PC-3 (cell line): ENCODE data around the gene LRRC8B. TPM values are rescaled to one million over a fixed set of nuclear protein-coding genes. Genes with fewer than 3 reads are reported as not detected.

Source experiments
- ATAC-seq: fragments of 200-7000 bp; cut with Tn5 transposase; 2 replicates; pipeline ENCODE4 v1.9.1; 2020; ENCODE audit warnings: mild to moderate bottlenecking, moderate library complexity
- BruUV-seq: library from RNA; stranded (reverse); fragments of 400-500 nt; replicated peaks from 2 replicates; lab custom pipeline; 2021; lab: Mats Ljungman, UMichigan
- CTCF ChIA-PET: fragments of 300-600 bp; sonication (Branson Sonifier 250); formaldehyde crosslinking; loops from one replicate; lab custom pipeline; 2022; ENCODE audit warnings: antibody characterized with exemption; lab: Charles Lee
- POLR2A ChIA-PET: fragments of 300-600 bp; sonication (Branson Sonifier 250); formaldehyde crosslinking; loops from one replicate; lab custom pipeline; 2022; ENCODE audit warnings: antibody characterized with exemption; ENCODE audit not compliant: unreplicated experiment; lab: Charles Lee
- DNase-seq: peaks from one replicate; pipeline ENCODE4 v3.0.0-alpha.2; 2015
- H2AFZ ChIP-seq: fragments of 300-600 bp; sonication (generic); 2 replicates; pipeline ENCODE4 v1.6.0; 2016; ENCODE audit warnings: antibody characterized with exemption, low read length
- H3F3A ChIP-seq: fragments of 300-600 bp; sonication (generic); one replicate; pipeline ENCODE4 v1.6.0; 2017; ENCODE audit warnings: antibody characterized with exemption, low read length, control low read depth, mild to moderate bottlenecking; ENCODE audit not compliant: unreplicated experiment
- H3K27ac ChIP-seq: fragments of 300-600 bp; sonication (generic); 2 replicates; pipeline ENCODE4 v1.5.1; 2016; ENCODE audit warnings: mild to moderate bottlenecking, low read length
- H3K27me3 ChIP-seq: fragments of 300-600 bp; sonication (generic); 2 replicates; pipeline ENCODE4 v1.6.1; 2016; ENCODE audit warnings: low read length, mixed read lengths
- H3K36me3 ChIP-seq: fragments of 300-600 bp; sonication (generic); 2 replicates; pipeline ENCODE4 v1.6.1; 2016; ENCODE audit warnings: low read depth, mixed run types, low read length, mixed read lengths
- H3K4me1 ChIP-seq: fragments of 300-600 bp; sonication (generic); 2 replicates; pipeline ENCODE4 v1.5.1; 2016; ENCODE audit warnings: low read length; ENCODE audit not compliant: insufficient read depth
- H3K4me2 ChIP-seq: fragments of 300-600 bp; sonication (generic); 2 replicates; pipeline ENCODE4 v1.6.0; 2016; ENCODE audit warnings: low read length
- H3K4me3 ChIP-seq: fragments of 300-600 bp; sonication (generic); 2 replicates; pipeline ENCODE4 v1.5.1; 2016; ENCODE audit warnings: mild to moderate bottlenecking, low read length, mixed read lengths
- H3K79me2 ChIP-seq: fragments of 300-600 bp; sonication (generic); 2 replicates; pipeline ENCODE4 v1.6.1; 2017; ENCODE audit warnings: low read length, mixed read lengths
- H3K9ac ChIP-seq: fragments of 300-600 bp; sonication (generic); 2 replicates; pipeline ENCODE4 v1.6.0; 2016; ENCODE audit warnings: mild to moderate bottlenecking, low read length
- H3K9me2 ChIP-seq: fragments of 300-600 bp; sonication (generic); replicated peaks from 2 replicates; pipeline ENCODE4 v1.6.1; 2016; ENCODE audit warnings: mixed run types, low read length, mixed read lengths
- H3K9me3 ChIP-seq: fragments of 300-600 bp; sonication (generic); 2 replicates; pipeline ENCODE4 v1.6.1; 2016; ENCODE audit warnings: low read length, mixed read lengths
- H4K20me1 ChIP-seq: fragments of 300-600 bp; sonication (generic); 2 replicates; pipeline ENCODE4 v1.6.1; 2016; ENCODE audit warnings: low read length, mixed read lengths
- CTCF ChIP-seq: fragments of 300-600 bp; sonication (generic); conservative IDR thresholded peaks from 2 replicates; pipeline ENCODE4 v1.5.1; 2017; ENCODE audit warnings: antibody characterized with exemption, low read depth, mild to moderate bottlenecking, low read length
- EZH2 ChIP-seq: fragments of 300-600 bp; sonication (generic); IDR thresholded peaks from one replicate; pipeline ENCODE4 v1.6.1; 2017; ENCODE audit warnings: antibody characterized with exemption, mild to moderate bottlenecking, low read length; ENCODE audit not compliant: unreplicated experiment
- EZH2phosphoT487 ChIP-seq: fragments of 300-600 bp; sonication (generic); IDR thresholded peaks from 2 replicates; pipeline ENCODE4 v1.6.1; 2018; ENCODE audit warnings: mild to moderate bottlenecking, antibody characterized with exemption, low read length, borderline replicate concordance
- intact Hi-C: fragments of 100-400 bp; cut with micrococcal nuclease; formaldehyde crosslinking; loops from 2 replicates; pipeline ENCODE4 v1.9.0; 2023
- total RNA-seq: library from RNA; depleted of rRNA; stranded (reverse); fragments of >200 nt; gene quantifications from 2 replicates; pipeline ENCODE4 v1.2.3, GENCODE V29; 2014

The LRRC8B gene
- total RNA-seq, 1 experiment from 2014 or later, result 8.4 TPM

GRCh38 chr1:89635825-89636815 is 111.5 kb downstream of the LRRC8B start:
- no TSS peak for BruUV-seq
- H3F3A ChIP-seq, result peaks cover 7% of the 10 kb centered on the region
- no peak for TF ChIP-seq EZH2phosphoT487
- 0 out of 2 replicates have a peak overlapping the region, but pooled peaks have one; percentile 23 for H3K9ac ChIP-seq
- peak overlapping the region; percentile 75 for H3K27ac ChIP-seq
- peaks cover 32% of the 10 kb centered on the region for H3K4me1 ChIP-seq
- ATAC-seq, result peak; percentile 47
- no peaks in the 10 kb centered on the region for H3K27me3 ChIP-seq
- POLR2A ChIA-PET, result interaction anchor here (0.5 to 1.1 kb wide), 2 partner anchors 83 to 127 kb away, joined by 3 to 4 read pairs; no protein-coding TSS in a partner anchor
- H2AFZ ChIP-seq, result no peak overlapping the region
- 0 out of 2 replicates have a peak overlapping the region, but pooled peaks have one; percentile 22 for H3K4me3 ChIP-seq
- no peaks in the 10 kb centered on the region for H3K36me3 ChIP-seq
- no peaks in the 10 kb centered on the region for H4K20me1 ChIP-seq
- H3K79me2 ChIP-seq, result peaks cover 42% of the 10 kb centered on the region
- no peaks in the 10 kb centered on the region for H3K9me3 ChIP-seq
- intact Hi-C loops, result loop anchor here (2.0 to 5.0 kb wide), 3 partner anchors 37 to 361 kb away; partner anchors contain the start of gene ZNF326
- CTCF ChIA-PET, result interaction anchor here (1.2 kb wide), 1 partner anchor 126 kb away, joined by 5 read pairs; no protein-coding TSS in a partner anchor
- DNase-seq, result peak; percentile 82
- H3K4me2 ChIP-seq, result peak overlapping the region; percentile 84
- no peaks in the 10 kb centered on the region for H3K9me2 ChIP-seq

- Histone ChIP-seq H4K20me1 (no peaks in the 10 kb centered on the region), H3K4me1 (peaks cover 32% of the 10 kb centered on the region), H2AFZ (no peak overlapping the region), H3K4me3 (no peak overlapping the region), H3F3A (peaks cover 7% of the 10 kb centered on the region), H3K27me3 (no peaks in the 10 kb centered on the region), H3K79me2 (peaks cover 42% of the 10 kb centered on the region), H3K36me3 (no peaks in the 10 kb centered on the region), H3K9ac (no peak overlapping the region), H3K9me2 (no peaks in the 10 kb centered on the region), H3K4me2 (no peak overlapping the region), H3K9me3 (no peaks in the 10 kb centered on the region), H3K27ac (no peak overlapping the region)
- intact Hi-C loops, result loop anchor here (2.0 to 5.0 kb wide), 3 partner anchors 35 to 360 kb away; partner anchors contain the start of gene ZNF326
- DNase-seq, result no peak
- CTCF ChIA-PET, result no interaction called here
- BruUV-seq, result no TSS peak
- no peak for ATAC-seq
- TF ChIP-seq EZH2 (no peak), EZH2phosphoT487 (no peak), CTCF (no peak)
- POLR2A ChIA-PET, result no interaction called here
Observed at GRCh38 chr1:89637496-89637895, 112.9 kb downstream of the LRRC8B start.

- Histone ChIP-seq H3K9ac (no peak overlapping the region), H3K9me2 (no peaks in the 10 kb centered on the region), H3F3A (peaks cover 7% of the 10 kb centered on the region), H3K4me3 (no peak overlapping the region), H3K36me3 (no peaks in the 10 kb centered on the region), H4K20me1 (no peaks in the 10 kb centered on the region), H3K79me2 (peaks cover 24% of the 10 kb centered on the region), H3K9me3 (no peaks in the 10 kb centered on the region), H3K27ac (no peak overlapping the region), H3K27me3 (no peaks in the 10 kb centered on the region), H3K4me2 (no peak overlapping the region), H2AFZ (no peak overlapping the region), H3K4me1 (peaks cover 23% of the 10 kb centered on the region)
- no peak for ATAC-seq
- CTCF ChIA-PET, result no interaction called here
- POLR2A ChIA-PET, result no interaction called here
- intact Hi-C loops, result no loop called here
- no peak for DNase-seq
- BruUV-seq, result no TSS peak
- no peak for TF ChIP-seq CTCF
- no peak for TF ChIP-seq EZH2phosphoT487
- TF ChIP-seq EZH2, result no peak
Observed at GRCh38 chr1:89640440-89640839, 115.8 kb downstream of the LRRC8B start.
